OCI-LY1 (cell line): ENCODE results near the gene NAA10.
A peak's percentile ranks its signal among the peaks of the same experiment; 100 is the strongest.

Source experiments
- H2AFZ ChIP-seq: fragments of 200-600 bp; sonication (generic), shearing (Covaris generic); 2 replicates; pipeline ENCODE4 v1.6.0; 2014; ENCODE audit warnings: antibody characterized with exemption, mild to moderate bottlenecking, low read length
- H3F3A ChIP-seq: fragments of 200-600 bp; sonication (generic), shearing (Covaris generic); 2 replicates; pipeline ENCODE4 v1.6.0; 2014; ENCODE audit warnings: mild to moderate bottlenecking, antibody characterized with exemption, low read length, moderate library complexity; ENCODE audit not compliant: insufficient read depth
- H3K27ac ChIP-seq: fragments of 200-600 bp; sonication (generic); 2 replicates; pipeline ENCODE4 v1.5.1; 2014; ENCODE audit warnings: low read length, mixed run types, mild to moderate bottlenecking, low read depth; ENCODE audit not compliant: poor library complexity, severe bottlenecking
- H3K27me3 ChIP-seq: fragments of 200-600 bp; sonication (generic); 2 replicates; pipeline ENCODE4 v1.6.0; 2014; ENCODE audit warnings: antibody characterized with exemption, mild to moderate bottlenecking, low read length, moderate library complexity; ENCODE audit not compliant: insufficient read depth
- H3K36me3 ChIP-seq: fragments of 200-600 bp; sonication (generic); 2 replicates; pipeline ENCODE4 v1.6.1; 2014; ENCODE audit warnings: mild to moderate bottlenecking, antibody characterized with exemption, low read length, moderate library complexity, mixed read lengths; ENCODE audit not compliant: insufficient read depth
- H3K4me1 ChIP-seq: fragments of 200-600 bp; sonication (generic); 2 replicates; pipeline ENCODE4 v1.5.1; 2014; ENCODE audit warnings: mild to moderate bottlenecking, low read length, moderate library complexity; ENCODE audit not compliant: insufficient read depth, severe bottlenecking
- H3K4me2 ChIP-seq: fragments of 200-600 bp; sonication (generic), shearing (Covaris generic); 2 replicates; pipeline ENCODE4 v1.6.1; 2014; ENCODE audit warnings: low read length
- H3K4me3 ChIP-seq: fragments of 200-600 bp; sonication (generic); 2 replicates; pipeline ENCODE4 v1.5.1; 2014; ENCODE audit warnings: low read length, low read depth, mild to moderate bottlenecking, mixed read lengths; ENCODE audit not compliant: poor library complexity, severe bottlenecking
- H3K79me2 ChIP-seq: fragments of 200-600 bp; shearing (Covaris generic); 2 replicates; pipeline ENCODE4 v1.6.1; 2016; ENCODE audit warnings: mixed run types, low read length, mixed read lengths; ENCODE audit not compliant: insufficient read depth
- H3K9ac ChIP-seq: fragments of 200-600 bp; sonication (generic), shearing (Covaris generic); 2 replicates; pipeline ENCODE4 v1.6.1; 2014; ENCODE audit warnings: mild to moderate bottlenecking, low read length, mixed read lengths
- H3K9me2 ChIP-seq: fragments of 200-600 bp; sonication (generic), shearing (Covaris generic); 2 replicates; pipeline ENCODE4 v1.6.1; 2014; ENCODE audit warnings: low read depth, mild to moderate bottlenecking, low read length, mixed read lengths
- H3K9me3 ChIP-seq: fragments of 200-600 bp; shearing (Covaris generic); 2 replicates; pipeline ENCODE4 v1.6.1; 2014; ENCODE audit warnings: low read length, mixed read lengths
- H4K20me1 ChIP-seq: fragments of 200-600 bp; sonication (generic), shearing (Covaris generic); 2 replicates; pipeline ENCODE4 v1.6.0; 2016; ENCODE audit warnings: mild to moderate bottlenecking, low read length; ENCODE audit not compliant: insufficient read depth
- CTCF ChIP-seq: fragments of 200-600 bp; sonication (generic), shearing (Covaris generic); IDR thresholded peaks from 2 replicates; pipeline ENCODE4 v1.5.1; 2017; ENCODE audit warnings: mild to moderate bottlenecking, antibody characterized with exemption, low read length, moderate library complexity, mixed read lengths
- EZH2 ChIP-seq: fragments of 200-600 bp; sonication (generic), shearing (Covaris generic); IDR thresholded peaks from 2 replicates; pipeline ENCODE4 v1.8.0; 2017; ENCODE audit warnings: borderline replicate concordance, mixed run types, mild to moderate bottlenecking, antibody characterized with exemption, low read length, moderate library complexity, mixed read lengths

The NAA10 gene

GRCh38 chrX:153900831-153901752 is 33.7 kb downstream of the NAA10 start:
- Histone ChIP-seq H3K4me3 (no peak overlapping the region), H3K27ac (peak overlapping the region; percentile 72), H3K9me3 (no peaks in the 10 kb centered on the region), H3K36me3 (no peaks in the 10 kb centered on the region), H3K9me2 (no peaks in the 10 kb centered on the region), H2AFZ (no peak overlapping the region), H3K27me3 (no peaks in the 10 kb centered on the region), H3K4me2 (peak overlapping the region; percentile 36; the same call in 1 of the 2 replicates), H3K4me1 (peaks cover 48% of the 10 kb centered on the region), H3F3A (no peaks in the 10 kb centered on the region), H3K79me2 (no peaks in the 10 kb centered on the region), H3K9ac (no peak overlapping the region), H4K20me1 (no peaks in the 10 kb centered on the region)
- TF ChIP-seq CTCF (no peak), EZH2 (no peak)

GRCh38 chrX:153897899-153898298 is 36.9 kb downstream of the NAA10 start:
- Histone ChIP-seq H3K9ac (no peak overlapping the region), H3K36me3 (no peaks in the 10 kb centered on the region), H3K9me2 (no peaks in the 10 kb centered on the region), H3F3A (no peaks in the 10 kb centered on the region), H3K4me3 (no peak overlapping the region), H3K9me3 (no peaks in the 10 kb centered on the region), H4K20me1 (no peaks in the 10 kb centered on the region), H3K79me2 (no peaks in the 10 kb centered on the region), H2AFZ (no peak overlapping the region), H3K27me3 (no peaks in the 10 kb centered on the region), H3K4me2 (no peak overlapping the region), H3K27ac (no peak overlapping the region), H3K4me1 (peaks cover 25% of the 10 kb centered on the region)
- TF ChIP-seq EZH2 = no peak
- no peak for TF ChIP-seq CTCF

- Histone ChIP-seq H3K4me1 (no peaks in the 10 kb centered on the region), H3K27ac (no peak overlapping the region), H3K4me2 (no peak overlapping the region), H4K20me1 (no peaks in the 10 kb centered on the region), H3K79me2 (no peaks in the 10 kb centered on the region), H3K36me3 (no peaks in the 10 kb centered on the region), H3K9me2 (no peaks in the 10 kb centered on the region), H3K9ac (no peak overlapping the region), H3F3A (no peaks in the 10 kb centered on the region), H3K4me3 (no peak overlapping the region), H2AFZ (no peak overlapping the region), H3K27me3 (no peaks in the 10 kb centered on the region), H3K9me3 (no peaks in the 10 kb centered on the region)
- TF ChIP-seq EZH2 (no peak), CTCF (no peak)
These were observed 45.7 kb downstream of the NAA10 start for GRCh38 chrX:153889123-153889522.
